NCI-H1436 treated with DMSO at 0.1 percent for 48 hours (cell line): ENCODE data around the gene CAMTA1.

Experiments
- DNase-seq: peaks from one replicate; lab custom pipeline; 2025; lab: John Stamatoyannopoulos, UW

Gene CAMTA1

DNA sequence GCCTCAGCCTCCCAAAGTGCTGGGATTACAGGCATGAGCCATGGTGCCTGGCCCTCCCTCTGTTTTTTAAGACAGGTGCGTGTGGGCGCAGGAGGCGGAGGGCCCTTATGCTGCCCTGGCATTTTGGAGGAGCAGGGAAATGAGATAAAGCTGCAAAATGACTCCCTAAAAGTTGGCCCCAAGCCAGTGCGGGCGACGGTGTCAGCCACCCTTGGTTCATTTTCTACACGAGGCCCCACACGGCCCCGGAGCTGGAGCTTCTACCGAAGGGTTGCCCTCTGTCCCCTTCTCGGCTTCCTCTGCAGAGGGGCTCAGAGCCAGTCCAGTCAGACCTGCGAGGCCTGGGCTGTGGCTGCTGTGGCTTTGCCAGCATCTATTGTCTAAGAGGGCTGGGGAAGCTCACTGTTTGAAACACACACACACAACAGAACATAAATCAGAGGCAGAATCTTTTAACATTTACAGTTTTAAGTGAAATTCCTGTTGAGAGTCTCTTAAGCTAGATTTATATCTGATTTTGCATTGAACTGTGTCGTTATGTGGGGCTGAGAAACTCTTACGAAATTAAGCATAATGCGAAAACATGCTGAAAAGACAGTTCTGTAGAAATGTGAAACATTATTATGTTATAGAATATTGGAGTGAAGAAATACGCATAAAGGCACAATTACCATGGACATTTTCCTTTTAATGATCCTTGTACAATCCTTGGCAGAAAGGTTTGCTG lies 255.9 kb downstream of the CAMTA1 start:
- no peak for DNase-seq

DNA sequence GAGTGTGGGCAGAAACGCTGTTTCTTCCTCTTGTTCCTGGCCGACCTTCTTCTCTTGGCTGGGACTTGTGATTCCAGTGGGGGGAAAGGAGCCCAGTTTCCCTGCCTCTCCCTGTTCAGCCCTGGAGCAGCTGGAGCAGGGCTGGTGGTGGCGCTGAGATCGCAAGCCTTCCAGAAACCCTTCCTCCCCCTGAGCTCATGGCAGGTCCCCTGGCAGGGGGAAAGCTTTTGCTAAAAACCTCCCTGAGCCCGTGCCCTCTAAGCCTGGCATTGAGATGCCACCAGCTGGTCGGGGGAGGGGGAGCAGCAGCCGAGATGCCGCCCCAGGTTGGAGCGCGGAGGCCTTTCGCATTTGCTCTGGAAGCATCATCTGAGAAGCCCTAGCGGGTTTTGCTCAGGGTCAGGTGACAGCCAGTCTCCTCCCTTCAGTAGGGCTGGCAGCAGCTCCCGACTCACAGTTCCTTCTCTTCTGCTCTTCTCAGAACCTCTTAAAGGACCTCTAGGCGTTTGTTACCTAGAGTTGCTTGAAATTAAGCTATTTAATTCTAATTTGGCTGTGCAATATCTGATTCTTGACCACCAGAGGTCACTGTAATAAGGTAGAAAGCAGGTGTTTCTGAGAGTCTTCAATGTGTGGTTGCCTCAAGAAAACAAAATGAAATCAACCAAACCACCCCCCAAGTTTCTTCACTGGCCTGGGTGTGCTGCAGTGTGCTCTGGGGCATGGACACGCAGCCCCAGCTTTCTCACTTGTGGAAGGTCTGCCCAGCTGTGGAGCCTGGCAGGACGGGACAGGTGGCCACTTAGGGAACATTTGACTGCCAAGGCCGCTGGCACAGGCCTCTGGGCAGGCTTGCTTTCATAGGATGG lies 257.3 kb downstream of the CAMTA1 start:
- DNase-seq, result no peak

DNA sequence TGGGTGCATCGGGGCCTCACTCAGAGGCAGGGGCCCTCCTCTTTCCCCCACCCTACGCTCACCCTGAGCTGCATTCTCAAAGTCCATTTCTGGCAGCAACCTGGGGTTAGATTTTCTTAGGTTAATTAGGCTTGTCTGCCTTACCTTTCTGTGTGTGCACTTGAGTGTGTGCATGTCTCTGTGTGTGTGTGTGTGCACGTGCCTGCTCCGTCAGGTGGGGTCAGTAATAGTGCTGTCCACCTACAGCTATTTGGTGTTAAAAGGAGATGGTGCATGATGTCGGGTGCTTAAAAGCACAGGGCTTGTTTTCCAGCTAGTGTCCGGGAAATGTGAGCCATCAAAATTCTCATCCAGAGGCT lies 257.9 kb downstream of the CAMTA1 start:
- DNase-seq, result no peak

DNA sequence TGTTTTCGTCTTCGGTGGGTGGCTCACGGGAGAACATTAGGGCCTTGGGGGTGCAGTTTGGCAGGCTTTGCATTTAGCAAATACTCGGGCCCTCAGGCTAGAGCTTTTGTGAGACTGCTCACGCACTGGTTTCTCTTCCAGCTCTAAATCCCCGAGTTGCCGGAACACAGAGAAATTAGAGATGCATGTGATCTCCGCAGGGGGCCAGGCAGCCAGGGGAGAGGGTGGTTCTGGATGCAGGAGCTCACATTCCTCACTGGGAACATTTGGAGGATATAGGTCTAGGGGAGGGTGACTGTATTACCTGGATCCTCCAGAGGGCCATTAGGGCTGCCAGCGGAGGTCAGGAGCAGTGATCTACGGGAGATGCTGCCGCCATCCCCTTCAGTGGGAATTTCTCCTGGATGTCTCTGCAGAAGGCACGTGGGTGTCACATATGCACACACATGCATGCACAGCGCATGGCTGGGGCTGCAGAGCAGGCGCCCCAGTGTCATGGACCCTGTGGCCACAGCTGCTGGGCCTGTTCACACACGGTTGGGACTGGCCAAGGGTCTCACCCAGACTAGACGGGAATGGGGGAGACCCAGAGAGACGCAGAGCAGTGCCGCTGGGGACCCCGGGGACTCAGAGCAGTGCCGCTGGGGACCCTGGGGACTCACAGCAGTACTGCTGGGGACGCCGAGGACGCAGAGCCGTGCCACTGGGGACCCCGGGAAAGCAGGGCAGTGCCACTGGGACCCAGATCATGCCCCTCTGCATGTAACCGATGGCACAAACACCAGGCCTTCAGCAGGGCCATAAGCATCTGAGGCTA lies 258.7 kb downstream of the CAMTA1 start:
- no peak for DNase-seq

DNA sequence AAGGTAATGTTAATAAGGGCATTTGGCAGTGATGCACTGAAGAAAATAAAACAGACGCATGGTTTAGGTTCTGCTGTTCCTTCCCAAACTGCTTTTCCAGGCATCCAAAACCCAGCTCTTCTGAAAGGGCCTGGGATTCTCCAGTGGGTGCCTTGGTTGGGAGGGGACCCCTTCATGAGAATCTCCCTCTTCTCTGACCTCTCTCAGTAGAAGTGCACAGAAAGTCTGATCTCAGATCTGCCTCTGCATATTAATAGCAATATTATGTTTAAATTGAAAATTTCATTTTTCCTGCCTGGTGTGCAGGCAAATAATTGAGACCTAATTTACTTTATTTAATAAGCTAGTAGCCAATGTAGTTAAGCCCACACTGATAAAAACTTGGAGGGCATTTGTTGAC lies 260.6 kb downstream of the CAMTA1 start:
- no peak for DNase-seq

DNA sequence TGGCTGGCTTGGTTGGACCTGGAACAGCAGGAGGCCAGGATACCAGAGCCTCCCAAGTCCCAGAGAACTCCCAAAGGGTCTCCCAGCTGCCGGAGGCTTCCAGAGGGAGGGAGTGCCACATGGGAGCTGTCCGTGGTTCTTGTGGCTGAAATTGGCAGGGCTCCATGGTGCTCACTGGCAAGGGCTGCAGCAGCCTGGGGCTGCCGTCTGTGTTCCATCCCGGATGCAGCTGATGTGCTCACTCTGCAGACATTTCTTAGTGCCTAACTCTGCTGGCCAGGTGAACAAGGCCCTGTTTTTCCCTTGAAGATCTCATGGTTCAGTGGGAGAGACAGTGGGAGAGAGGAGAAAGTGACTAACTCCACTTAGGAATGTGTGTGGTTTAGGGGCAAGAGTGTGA lies 261.1 kb downstream of the CAMTA1 start:
- no peak for DNase-seq

DNA sequence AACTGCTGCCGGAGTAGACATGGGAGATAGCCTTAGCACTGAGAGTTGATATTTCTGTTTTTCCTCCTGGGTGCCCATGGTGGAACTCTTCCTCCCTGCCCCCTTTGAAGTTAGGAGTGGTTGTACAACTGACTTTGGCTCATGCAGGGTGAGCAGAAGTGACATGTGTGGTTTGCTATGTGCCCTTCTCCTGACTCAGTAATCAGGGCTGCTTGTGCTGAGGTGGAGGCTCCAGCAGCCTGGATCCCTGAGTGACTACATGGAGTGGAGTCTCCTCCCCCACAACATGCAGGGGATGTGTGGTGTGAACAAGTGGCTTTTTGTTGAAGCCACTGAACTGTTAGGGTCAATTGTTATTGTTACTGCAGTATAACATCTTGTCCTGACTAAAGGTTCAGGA lies 261.6 kb downstream of the CAMTA1 start:
- DNase-seq, result no peak

DNA sequence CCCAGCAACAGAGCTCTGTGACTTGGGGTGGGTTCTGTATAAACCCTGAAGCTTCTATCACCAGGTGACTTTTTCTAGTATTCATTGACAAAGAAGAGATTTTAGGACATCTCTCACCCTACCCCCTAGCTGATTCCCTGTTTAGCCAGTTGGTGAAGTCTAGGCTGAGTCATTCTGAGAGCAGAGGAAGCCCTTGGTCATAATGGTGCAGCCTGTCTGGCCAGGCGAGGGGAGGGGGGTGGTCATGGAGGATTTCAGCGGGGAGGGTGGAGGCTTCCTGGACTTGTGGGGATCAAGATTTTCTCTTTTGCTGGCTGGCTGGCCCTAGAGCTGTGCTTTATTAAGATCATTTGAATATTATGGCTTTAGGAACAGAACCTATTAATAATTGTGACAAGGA lies 262.6 kb downstream of the CAMTA1 start:
- no peak for DNase-seq

DNA sequence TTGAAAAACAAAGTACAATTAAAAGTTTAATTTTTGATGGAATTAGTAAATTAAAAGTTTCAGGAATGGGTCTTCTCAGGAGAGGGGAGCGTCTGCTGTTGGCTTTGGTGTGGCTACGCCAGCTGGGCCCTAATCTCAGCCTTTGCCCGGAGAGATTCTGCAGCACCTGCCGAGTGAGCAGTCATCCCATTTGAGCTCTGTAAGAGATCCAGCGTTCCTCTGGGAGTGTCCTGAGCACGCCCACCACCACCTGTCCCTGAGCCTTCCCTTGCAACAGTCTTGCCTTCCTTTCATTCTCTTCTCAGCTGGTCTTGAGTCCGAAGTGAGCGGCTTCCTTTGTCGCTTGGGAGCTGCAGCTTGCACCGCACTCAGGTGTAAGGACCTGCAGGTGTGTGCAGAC lies 263.1 kb downstream of the CAMTA1 start:
- DNase-seq, result no peak

DNA sequence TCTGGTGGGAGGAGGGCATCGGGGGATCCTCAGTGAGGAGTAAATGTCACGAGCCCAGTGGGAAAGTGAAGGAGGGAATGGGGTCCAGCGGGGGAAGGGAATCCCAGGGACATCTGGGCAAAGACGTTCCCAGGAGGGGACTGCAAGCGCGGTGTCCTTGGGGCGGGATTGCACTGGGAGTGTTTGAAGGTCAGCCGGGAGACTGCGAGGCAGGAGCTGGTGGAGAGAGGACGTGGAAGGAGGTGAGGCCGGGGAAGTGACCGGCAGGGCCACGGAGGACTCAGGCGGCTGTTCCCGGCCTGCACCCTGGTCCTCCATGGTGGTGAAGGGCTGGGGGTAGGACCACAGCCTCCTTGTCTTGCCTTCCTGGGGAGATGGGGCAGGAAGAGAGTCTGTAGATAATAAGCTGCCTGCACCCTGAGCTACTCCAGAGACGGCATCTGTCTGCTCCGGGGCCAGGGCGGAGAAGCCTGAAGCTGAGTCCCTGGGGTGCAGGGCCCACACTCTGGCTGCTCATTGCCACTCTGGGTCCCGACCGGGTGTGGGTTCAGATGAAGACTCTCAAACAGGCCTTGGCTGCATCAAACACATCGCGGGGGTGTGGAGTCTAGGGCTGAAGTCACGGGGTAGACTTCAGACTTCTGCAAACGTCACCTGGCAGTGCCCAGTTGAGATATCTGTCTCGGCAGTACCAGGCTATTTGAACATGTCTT lies 264.8 kb downstream of the CAMTA1 start:
- DNase-seq, result no peak

DNA sequence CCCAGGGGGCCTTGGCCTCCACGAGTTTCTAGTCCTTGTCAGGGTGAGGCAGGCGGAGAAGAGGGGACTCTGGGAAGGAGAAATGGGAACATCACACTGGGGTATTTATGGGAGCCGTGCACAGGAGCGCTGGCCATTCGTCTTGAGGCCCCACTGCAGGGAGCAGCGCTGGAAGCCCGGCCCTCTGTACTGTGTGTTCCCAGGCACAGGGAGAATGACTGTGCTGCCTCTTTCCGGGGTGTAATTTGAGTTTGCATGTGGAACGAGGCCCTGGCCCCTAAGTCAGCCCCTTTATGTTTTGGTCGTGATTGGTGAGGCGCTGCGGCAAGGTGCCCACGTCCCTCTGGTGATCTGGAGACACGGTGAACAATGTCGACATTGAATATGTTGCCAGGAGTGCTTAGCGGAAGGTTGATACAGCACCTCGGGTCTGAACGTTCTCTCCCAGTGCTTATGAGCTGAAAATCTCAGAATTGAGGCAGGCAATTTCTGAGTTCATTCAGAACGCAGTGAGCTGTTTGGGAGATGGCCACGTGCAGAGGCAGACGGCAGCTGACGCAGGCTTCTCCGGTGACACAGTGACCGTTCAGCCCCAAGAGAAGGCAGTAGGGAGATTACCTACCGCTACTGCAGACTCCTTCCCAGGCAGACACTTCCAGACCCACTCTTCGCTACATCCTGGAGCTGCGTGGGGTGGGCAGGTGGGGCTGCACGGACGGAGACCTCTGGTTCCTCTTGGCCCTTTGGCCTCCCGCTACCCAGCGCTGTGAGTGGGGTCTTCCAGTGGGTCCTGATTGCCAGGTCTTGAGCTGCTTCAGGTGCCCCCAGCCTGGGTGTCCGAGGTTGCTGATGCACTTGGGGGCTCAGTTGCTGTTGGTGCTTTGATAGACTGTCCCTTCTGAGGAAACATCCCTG lies 265.8 kb downstream of the CAMTA1 start:
- DNase-seq, result no peak

DNA sequence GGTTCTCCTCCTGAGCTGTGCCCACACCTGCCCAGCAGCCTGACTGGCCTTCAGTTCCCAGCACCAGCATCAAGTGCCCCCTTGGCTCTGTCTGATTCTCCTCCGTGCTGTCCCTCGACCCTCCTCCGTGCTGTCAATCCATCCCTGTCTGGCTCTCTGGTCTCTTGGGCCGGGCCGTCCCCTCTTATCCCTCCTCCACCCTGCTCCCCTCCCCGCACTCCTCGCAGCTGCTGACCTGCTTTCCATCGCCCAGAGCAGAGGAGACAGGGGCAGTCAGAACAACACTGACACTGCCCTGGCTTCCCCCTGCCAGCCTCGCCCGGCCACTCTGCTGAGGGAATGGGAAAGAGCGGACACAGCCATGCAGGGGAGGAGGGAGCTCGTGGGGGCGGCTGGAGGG lies 267.4 kb downstream of the CAMTA1 start:
- DNase-seq, result no peak

DNA sequence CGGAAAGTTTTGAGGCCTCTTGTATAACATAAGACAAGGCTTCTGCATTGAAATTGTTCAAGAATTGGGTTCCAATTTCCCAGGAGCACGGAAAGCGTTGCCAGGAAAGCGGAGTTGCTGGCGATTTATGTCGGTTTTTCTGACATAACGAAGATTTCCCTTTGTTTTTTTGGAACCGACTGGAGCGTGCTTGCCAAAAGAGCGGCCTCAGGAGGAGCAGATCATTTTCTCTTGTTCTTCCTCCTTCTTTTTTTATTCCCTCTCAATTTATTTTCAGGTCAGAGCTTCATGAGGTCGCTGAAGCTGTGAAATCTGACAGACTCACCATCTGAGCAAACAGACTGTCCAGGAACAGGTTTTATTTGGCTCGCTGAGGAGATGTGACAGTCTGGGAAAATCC lies 275.5 kb downstream of the CAMTA1 start:
- no peak for DNase-seq

DNA sequence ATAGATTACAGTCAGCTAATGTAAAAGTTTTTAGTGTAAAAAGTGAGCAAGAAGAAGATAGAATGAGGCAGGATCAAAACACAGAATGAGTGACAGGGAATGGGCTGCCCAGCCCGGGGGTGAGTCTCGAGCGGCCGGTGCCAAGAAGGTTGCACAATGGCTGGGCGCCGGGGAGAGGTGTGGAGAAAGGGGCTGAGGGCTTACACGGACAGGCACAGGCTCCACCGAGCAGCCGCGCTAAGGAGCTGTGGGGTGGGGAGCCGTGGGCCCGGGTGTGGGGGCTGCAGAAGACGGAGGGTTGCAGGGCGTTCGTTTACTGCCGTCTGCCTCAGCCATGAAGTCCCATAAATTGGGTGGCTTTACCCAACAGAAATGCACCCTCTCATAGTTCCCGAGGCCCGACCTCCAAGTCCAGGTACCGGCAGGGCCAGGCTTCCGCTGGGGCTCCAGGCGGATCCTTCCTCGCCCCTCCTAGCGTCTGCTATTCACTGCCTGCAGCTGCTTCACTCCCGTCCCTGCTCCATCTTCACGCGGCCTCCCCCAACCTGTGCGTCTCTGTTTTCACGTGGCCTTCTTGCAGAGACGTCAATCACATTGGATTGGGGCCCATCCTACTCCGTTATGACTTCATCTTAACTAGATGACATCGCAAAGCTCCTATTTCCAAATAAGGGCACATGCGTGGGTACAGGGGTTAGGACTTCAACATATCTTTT lies 277.2 kb downstream of the CAMTA1 start:
- DNase-seq, result no peak

DNA sequence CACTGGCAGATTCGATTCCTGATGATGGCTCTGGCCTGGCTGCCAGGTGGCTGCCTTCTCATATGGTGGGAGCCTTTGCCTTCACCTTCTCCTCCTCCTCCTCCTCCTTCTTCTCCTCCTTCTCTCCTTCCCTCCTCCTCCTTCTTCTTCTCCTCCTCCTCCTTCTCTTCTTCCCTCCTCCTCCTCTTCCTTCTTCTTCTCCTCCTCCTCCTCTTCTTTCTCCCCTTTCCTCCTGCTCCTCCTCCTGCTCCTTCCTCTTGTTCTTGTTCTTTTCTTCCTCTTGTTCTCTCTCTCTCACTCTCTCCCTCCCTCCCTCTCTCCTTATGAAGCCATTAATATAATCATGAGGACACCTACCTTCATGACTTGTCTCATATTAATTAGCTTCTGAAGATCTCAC lies 278.7 kb downstream of the CAMTA1 start:
- no peak for DNase-seq

DNA sequence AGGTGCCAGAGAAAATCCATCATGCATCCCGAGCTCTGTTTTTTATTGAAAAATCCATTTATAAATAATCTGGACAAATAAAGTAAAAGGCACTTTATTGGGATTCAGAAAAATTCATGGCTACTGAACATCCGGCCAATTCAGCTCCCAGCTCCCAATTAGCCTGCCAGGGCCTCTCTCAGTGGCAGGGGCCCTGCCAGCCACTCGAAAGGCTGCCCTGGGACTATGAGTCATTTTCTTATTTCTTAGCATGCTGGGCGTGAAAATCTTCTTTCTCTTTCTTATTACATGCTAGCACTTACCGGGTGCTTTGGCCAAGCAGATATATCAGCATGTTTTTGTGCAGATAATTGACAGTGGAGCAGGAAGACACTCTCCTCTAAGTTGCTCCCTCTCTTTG lies 283.3 kb downstream of the CAMTA1 start:
- no peak for DNase-seq

DNA sequence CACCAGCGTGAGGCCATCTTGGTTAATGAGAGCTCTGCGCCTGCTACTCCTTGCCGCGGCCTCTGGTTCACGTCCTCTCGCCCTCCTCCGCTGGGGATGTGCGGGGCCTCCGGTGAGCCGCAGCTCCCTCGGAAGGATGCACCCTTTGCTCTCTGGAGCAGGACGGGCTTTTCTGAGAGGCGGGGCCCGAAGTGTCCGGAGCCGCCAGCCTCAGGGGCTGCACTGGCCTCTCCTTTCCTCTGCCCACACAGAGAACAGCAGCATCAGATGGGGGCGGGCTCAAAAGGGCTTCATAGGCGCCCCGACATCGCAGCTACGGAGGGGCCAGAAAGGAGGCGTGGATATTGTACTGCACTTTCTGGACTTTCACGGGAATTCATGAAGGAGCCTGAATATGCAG lies 284.7 kb downstream of the CAMTA1 start:
- DNase-seq, result no peak

DNA sequence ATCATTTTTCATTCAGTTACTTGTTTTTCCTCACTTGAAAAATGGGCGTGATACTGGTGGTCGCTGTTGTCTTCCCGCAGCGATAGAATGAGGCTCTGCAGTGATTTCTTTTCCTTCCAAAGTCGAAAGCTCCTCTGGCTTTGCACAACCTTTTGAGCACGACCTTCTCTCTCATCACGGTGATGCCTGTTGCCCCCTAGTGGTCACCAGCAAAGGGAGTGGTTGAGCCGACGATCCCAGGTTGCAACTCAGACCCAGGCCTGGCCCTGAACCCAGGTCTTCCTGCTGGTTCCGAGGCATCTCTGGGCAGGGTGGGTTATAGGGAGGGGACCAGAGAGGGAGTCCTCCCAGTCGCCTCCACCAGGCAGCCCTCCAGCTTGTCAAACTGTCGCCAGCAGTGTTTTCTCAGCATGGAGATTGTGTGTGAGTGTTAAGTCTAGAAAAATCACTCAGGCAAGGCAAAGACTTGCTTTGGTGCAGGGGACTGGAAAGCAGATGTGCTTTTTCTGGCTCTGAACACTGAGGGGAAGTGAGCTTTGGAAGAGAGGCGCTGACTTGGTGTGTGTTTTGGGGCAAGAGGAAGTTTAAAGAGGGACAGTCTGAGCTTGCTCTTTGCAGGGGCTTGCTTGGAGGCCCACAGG lies 285.3 kb downstream of the CAMTA1 start:
- no peak for DNase-seq

DNA sequence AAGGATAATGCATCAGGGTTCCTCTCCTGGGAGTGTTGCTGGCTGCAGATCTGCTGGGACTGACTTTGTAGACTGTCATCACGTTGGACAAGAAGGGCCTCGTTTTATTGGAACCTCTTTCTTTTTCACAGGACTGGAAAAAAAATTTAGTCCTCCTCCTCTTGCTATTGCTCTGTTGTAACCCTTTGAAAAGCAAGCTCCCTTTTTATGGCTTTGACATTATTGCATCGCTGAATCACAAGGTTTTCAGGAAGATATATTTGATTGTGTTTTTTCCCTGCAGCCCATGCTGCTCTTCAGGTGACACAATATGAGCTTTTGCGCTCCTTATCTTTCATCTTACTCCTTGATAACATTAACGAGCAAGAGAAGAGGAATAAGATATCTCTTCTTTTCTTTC lies 290.9 kb downstream of the CAMTA1 start:
- DNase-seq, result no peak

DNA sequence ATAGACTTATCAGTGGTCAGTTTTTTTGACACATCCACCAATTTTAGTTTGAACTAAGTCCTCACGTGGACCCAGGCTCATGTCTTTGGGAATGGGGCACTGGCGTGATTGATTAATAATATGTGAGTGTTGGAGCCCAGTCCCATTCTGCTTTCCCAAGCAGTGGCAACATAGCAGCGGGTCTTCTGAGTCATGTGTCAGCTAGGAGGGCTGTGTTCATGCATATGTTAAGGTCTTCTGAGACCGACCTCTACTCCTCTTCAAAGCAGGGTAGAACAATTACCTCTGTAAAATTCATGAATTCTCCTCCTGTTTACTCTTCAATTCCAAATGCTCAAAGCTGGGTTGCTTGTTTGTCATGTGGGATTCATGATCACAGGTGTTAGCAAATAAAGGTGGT lies 291.3 kb downstream of the CAMTA1 start:
- DNase-seq, result no peak
